Vagina (tissue), 2 donors: ENCODE data around the gene DRP2.

Experiments
- CTCF ChIP-seq, 3 experiments: fragments of 450-650 bp in 2 of 3; fragments of 200-600 bp in 1 of 3; sonication (generic) in 1 of 3; IDR thresholded peaks; one replicate each; pipeline ENCODE4 v1.5.1; 2017 to 2019; ENCODE audit warnings: antibody characterized with exemption in 3 of 3, mild to moderate bottlenecking in 2 of 3, moderate library complexity in 2 of 3
- POLR2A ChIP-seq, 2 donors: fragments of 450-650 bp; IDR thresholded peaks; one replicate each; pipeline ENCODE4 v1.6.1; 2017; ENCODE audit warnings: antibody characterized with exemption in 2 of 2, mild to moderate bottlenecking in 2 of 2, moderate library complexity in 2 of 2
- POLR2AphosphoS5 ChIP-seq, 2 donors: sonication (generic); formaldehyde crosslinking; IDR thresholded peaks; one replicate each; pipeline ENCODE4 v1.9.0; 2017; ENCODE audit warnings: antibody characterized with exemption in 2 of 2, mild to moderate bottlenecking in 2 of 2, low read depth in 1 of 2; ENCODE audit not compliant: insufficient read depth in 1 of 2

DNA sequence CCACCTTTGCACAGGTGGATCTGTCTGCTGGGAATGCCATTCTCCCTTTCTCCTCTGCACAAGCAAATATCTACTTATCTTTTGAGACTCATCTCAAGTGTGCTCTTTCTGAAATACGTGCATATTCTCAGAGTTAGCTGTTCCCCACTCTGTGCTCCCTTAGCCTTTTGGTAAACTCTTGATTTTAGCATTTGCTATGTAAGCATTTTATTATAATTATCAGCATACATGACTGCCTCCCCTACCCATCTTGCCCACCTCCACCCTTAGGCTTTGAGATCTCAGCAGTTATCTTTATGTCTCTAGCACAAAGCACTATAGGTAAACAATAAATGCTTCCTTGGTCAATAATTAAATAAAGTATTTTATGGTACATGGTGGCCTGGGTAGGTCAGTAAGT lies 11.5 kb downstream of the DRP2 start:
- no peak for TF ChIP-seq CTCF (IDR thresholded peaks at IDR 0.05)
- no peak for TF ChIP-seq POLR2A (IDR thresholded peaks at IDR 0.05)
- no peak for TF ChIP-seq POLR2AphosphoS5 (IDR thresholded peaks at IDR 0.05; ENCODE audit: insufficient read depth in 1 of 2, low read depth in 1 of 2)
